ENCODE data around the gene CDC73.
A peak's percentile ranks its signal among the peaks of the same experiment; 100 is the strongest.
"Not testable (repeated sequence)": the region's sequence is repeated elsewhere in the genome, so short reads cannot be mapped to it uniquely, and the experiment has no call there.

The CDC73 gene

GRCh38 chr1:193181985-193182384 is 60.2 kb downstream of the CDC73 start:
- DNase-seq (ENCODE audit: low spot score): no peak

- DNase-seq (ENCODE audit: low spot score): peak; percentile 12
Observed at GRCh38 chr1:193183019-193183627, 61.3 kb downstream of the CDC73 start.

GRCh38 chr1:193184776-193185175 is 62.9 kb downstream of the CDC73 start:
- no peak for DNase-seq (ENCODE audit: low spot score)

- DNase-seq (ENCODE audit: low spot score): no peak
Observed at GRCh38 chr1:193185211-193185610, 63.4 kb downstream of the CDC73 start.

- no peak for DNase-seq (ENCODE audit: low spot score)
Observed at GRCh38 chr1:193185901-193186731, 64.3 kb downstream of the CDC73 start, which contains the start of gene B3GALT2. B3GALT2 (minus strand) TSS chr1:193186613; CDS start chr1:193181562, 5,051 bp downstream.

GRCh38 chr1:193187114-193187513 is 65.3 kb downstream of the CDC73 start:
- no peak for DNase-seq (ENCODE audit: low spot score)

GRCh38 chr1:193188915-193189314 is 67.1 kb downstream of the CDC73 start:
- not testable (repeated sequence) for DNase-seq (ENCODE audit: low spot score)

- DNase-seq (ENCODE audit: low spot score): no peak
Observed at GRCh38 chr1:193189442-193190095, 67.7 kb downstream of the CDC73 start.

- DNase-seq (ENCODE audit: low spot score): no peak
Observed at GRCh38 chr1:193190096-193190744, 68.4 kb downstream of the CDC73 start.

GRCh38 chr1:193192586-193192985 is 70.8 kb downstream of the CDC73 start:
- DNase-seq (ENCODE audit: low spot score): no peak

- no peak for DNase-seq (ENCODE audit: low spot score)
Observed at GRCh38 chr1:193199940-193200339, 78.1 kb downstream of the CDC73 start.

GRCh38 chr1:193201021-193201420 is 79.2 kb downstream of the CDC73 start:
- DNase-seq (ENCODE audit: low spot score): no peak

- no peak for DNase-seq (ENCODE audit: low spot score)
Observed at GRCh38 chr1:193210996-193211395, 89.2 kb downstream of the CDC73 start.

GRCh38 chr1:193211539-193211938 is 89.7 kb downstream of the CDC73 start:
- no peak for DNase-seq (ENCODE audit: low spot score)

- DNase-seq (ENCODE audit: low spot score): no peak
Observed at GRCh38 chr1:193212637-193213036, 90.8 kb downstream of the CDC73 start.

GRCh38 chr1:193213998-193214397 is 92.2 kb downstream of the CDC73 start:
- DNase-seq (ENCODE audit: low spot score): no peak

GRCh38 chr1:193216920-193217319 is 95.1 kb downstream of the CDC73 start:
- DNase-seq (ENCODE audit: low spot score): no peak

- DNase-seq (ENCODE audit: low spot score): no peak
Observed at GRCh38 chr1:193219391-193219790, 97.6 kb downstream of the CDC73 start.

GRCh38 chr1:193221651-193222050 is 99.8 kb downstream of the CDC73 start:
- DNase-seq (ENCODE audit: low spot score): no peak

- DNase-seq (ENCODE audit: low spot score): no peak
Observed at GRCh38 chr1:193222056-193222615, 100.3 kb downstream of the CDC73 start.

GRCh38 chr1:193229136-193229535 is 107.3 kb downstream of the CDC73 start:
- DNase-seq (ENCODE audit: low spot score): no peak

- DNase-seq (ENCODE audit: low spot score): not testable (repeated sequence)
Observed at GRCh38 chr1:193231146-193231545, 109.3 kb downstream of the CDC73 start.

Measured in germinal center (tissue), 1 donor.